GM18870 (cell line): Measurements from ENCODE around the gene MTRF1L.
"Not testable (repeated sequence)": the region's sequence is repeated elsewhere in the genome, so short reads cannot be mapped to it uniquely, and the experiment has no call there.

Experiments
- ATAC-seq: cut with Tn5 transposase; IDR thresholded peaks from one replicate; pipeline ENCODE4 v1.9.1; 2021; ENCODE audit warnings: moderate library complexity; ENCODE audit not compliant: unreplicated experiment

MTRF1L gene

DNA sequence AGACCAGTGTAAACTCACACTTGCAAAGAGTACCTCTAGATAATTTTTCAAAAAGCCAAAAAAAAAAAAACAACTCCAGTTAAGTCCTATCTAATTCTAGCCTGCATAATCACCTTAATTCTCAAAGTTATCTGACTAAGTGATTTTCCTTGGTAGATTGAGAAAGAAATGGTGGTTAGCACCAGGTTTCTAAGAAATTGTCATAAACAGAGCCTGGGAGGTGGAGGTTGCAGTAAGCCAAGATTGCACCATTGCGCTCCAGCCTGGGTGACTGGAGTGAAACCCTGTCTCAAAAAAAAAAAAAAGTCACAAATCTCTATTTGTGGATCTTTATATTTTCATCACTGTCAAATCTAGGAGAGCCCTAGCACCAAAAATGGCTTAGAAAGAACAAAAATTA is 28.6 kb downstream of the MTRF1L start:
- ATAC-seq = no peak

DNA sequence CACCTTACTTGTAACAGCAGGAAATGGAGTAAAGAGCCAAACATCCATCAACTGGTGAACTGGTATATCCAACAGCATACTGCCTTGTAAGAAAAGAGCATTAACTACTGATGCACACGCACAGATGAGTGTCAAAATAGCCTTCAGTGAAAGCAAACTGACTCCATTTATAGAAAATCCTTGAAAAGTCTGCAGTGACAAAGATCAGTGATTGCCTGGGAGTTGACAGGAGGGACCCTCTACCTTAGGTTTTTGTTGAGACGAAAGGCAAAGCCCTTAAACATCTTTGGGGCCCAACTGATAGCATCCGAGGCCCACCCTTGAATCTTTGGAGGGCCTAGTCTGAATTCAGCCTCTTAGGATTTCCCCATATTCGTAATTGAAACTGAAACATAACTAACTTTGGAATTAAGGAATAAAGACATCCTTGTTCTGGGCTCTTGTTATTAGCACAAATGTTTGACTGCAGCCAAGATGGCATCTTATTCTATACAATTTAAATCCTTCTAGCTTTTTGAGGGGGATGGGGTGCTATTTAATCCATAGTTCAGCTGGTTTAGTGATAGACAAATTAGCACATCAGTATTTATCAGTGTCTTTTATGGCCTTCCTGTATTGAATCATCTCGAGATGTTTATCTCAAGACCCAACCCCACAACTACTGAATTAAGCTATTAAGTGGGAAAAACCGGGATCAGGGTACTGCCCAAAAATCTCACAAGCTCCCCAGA is 32.7 kb downstream of the MTRF1L start:
- no peak for ATAC-seq

DNA sequence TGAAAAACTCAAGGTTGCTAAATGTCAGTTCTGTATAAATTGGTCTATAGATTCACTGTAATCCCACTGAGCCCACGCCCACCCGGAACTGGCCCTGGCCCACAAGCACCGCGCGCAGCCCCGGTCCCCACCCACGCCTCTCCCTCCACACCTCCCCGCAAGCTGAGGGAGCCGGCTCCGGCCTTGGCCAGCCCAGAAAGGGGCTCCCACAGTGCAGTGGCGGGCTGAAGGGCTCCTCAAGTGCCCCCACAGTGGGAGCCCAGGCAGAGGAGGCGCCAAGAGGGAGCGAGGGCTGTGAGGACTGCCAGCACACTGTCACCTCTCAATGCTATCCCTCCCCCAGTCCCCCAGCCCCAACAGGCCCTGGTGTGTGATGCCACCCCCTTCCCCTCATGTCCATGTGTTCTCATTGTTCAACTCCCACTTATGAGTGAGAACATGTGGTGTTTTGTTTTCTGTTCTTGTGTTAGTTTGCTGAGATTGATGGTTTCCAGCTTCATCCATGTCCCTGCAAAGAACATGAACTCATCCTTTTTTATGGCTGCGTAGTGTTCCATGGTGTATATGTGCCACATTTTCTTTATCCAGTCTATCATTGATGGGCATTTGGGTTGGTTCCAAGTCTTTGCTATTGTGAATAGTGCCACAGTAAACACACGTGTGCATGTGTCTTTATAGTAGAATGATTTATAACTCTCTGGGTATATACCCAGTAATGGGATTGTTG is 36.2 kb downstream of the MTRF1L start:
- not testable (repeated sequence) for ATAC-seq

DNA sequence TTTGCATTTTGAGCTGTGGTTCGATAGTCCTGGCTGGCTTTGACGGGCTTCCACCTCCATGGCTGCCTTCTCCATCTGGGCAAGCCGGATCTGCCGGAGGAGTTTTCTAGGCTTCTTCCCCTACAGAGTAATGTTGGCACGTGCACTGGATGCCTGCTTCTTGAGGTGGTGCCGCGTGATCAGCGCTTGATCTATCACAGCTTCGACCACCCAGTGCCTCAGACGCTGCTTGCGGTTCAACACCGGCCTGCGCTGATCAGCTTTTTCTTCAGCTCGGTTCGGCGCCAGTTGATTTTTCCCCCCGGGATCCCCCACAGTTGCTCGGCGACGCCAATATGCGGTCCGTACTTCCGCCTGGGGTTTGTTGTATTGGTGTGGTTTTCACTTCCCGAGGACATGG is 43.2 kb downstream of the MTRF1L start:
- no peak for ATAC-seq

DNA sequence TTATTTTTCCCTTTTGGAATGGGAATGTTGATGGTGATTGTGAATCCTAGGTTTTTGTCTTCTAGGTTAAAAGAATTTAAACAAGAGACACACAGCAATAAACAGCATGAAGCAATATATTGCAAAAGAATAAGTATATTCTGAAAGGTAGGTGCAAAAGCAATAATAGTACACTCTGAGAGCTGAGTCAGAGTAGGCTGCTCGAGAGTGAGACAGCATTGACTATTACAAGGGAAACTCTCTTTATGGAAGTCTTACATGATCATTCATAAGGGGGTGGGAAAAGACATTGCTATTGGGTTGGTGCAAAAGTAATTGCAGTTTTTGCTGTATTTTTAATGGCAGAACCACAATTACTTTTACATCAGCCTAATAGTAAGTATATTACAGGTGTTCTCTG is 44.7 kb downstream of the MTRF1L start:
- no peak for ATAC-seq

DNA sequence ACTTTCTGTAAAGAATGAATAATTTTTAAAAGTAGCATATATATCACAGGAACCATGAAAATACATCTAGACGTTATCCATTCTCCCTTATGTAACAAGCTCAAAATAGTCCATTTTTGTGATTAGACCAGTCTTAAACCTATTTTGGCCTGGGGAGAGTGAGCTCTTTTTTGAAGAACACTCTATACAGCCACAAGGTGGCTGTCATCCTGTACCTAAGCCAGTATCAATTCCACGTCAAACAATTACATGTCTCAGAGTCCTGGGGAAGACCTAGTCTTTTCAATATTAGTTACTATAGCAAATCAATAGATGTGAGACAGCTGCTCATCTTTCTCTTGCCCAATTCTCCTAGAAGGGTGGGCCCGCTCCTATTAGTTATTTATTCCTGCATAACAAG is 48.1 kb downstream of the MTRF1L start:
- ATAC-seq = peak; percentile 45

DNA sequence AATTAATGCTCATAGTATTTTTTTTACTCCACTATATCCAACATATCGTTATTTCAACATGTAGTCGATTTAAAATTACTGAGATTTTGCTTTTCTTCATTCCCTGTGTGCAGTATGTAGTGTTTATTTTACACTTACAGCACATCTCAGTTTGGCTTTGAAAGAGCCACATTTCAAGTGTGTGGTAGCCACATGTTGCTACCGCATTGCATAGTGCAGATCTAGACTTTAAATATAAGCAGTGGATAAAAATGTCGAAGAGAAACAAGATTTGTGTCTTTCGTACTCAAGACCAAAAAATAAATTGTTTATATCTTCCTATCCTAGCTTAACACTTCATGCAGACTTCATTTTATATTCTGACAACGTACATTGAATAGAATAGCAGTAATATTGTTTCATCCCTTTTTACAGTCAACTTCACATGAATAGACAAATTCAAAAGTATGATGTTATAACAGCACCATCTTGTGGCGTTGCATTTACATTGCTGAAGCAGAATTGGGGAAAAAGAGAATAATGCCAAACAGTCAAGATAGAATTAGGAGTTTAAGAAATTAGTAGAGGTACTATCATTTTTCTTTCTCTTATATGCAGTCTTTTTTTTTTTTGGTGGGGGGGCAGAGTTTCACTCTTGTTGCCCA is 49.5 kb downstream of the MTRF1L start:
- no peak for ATAC-seq

DNA sequence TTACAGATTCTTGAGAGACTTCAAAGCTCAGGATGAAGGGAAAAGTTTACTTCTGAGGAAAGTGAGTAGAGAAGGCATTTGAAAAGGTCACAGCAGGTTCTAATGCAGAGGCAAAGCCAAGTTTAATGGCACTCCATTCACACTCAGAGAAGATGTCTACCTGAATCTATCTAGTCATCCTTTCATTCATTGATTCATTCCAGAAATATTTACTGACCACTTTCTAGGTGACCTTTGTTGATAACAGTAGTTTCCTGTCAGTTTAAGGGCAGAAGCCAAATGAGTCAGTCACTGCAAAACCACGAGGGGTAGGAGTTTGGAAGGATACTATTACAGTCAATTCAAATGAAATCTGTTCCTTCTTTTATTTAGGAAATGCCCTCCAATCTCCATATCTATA is 50.5 kb downstream of the MTRF1L start:
- no peak for ATAC-seq

DNA sequence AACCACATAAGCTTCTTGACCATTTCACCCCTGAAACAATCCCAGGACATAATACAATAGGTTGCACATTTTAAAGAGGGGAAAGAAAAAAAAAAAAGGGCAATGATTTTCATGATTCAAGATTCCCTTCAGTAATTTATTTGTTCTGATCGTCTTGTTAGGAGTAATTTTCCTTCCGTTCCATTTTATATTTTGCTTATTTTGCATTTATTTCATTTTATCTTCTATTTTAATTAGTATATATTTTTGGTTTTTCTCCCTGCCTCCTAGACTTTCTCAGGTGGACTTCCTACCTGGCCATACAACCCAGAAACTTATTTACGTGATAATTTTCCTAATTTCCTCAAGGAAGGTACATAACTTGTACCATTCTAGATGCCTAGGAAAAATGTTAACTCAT is 52.3 kb downstream of the MTRF1L start:
- ATAC-seq = no peak

DNA sequence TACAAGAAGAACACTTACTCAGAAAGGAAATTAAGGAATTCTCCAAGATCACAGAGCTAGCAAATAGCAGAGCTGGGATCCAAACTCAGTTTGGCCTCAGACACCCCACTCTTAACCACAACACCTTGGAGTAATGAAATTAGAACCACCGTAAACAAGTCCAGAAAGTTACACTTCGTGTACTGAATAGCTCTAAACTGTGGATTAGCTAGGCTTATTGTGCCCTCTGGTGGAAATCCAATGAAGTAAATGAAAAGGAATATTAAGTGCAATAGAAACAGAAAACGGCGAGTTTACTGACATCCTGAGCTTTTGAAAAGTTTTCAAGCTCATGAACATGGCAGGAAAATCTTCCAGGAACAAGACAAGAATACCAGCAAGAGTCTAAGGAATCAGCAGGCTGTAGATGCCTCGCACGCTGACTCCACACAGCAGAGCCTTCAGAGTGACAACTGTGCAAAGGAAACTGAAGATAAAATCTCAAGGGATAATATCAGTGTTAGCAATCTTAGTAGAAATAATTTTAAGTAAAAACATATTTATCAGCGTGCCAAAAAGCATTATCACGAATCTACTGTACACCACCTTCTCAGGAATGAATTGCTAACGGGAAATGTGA is 54.2 kb downstream of the MTRF1L start:
- ATAC-seq = peak; percentile 80

DNA sequence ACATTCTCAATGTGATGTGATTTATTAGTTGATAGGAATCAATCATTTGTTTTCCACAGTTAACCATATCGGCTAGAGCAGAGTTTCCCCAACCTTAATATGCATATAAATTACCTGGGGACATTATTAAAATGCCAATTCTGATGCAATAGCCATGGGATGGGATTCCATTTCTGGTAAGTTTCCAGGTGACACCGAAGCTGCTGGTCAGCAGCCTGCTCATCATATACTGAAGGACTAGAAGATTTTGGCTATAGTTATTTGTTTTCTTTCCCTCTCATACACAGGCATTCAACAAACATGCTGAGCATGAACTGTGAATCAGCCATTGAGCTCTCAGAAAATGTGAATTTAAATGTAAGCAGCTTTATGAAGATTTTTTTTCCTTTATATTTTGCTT is 55.5 kb downstream of the MTRF1L start:
- no peak for ATAC-seq

DNA sequence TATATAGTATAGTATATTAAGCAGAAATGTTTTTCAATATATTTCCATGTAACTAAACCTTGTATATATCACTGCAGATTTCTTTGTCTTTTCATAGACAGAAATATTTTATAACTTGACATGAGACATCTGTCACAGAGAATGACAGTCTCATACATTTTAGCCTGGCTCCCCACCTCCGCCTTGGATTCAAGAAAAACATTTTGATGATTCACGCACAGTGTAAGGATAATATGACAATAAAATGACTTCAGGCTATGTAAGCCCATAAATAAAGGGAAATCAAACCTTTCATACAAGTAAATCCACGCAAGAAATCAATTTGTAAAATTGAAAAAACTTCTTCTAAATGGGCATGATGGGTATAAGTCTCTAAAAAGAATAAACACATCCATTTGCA is 56.0 kb downstream of the MTRF1L start:
- no peak for ATAC-seq

DNA sequence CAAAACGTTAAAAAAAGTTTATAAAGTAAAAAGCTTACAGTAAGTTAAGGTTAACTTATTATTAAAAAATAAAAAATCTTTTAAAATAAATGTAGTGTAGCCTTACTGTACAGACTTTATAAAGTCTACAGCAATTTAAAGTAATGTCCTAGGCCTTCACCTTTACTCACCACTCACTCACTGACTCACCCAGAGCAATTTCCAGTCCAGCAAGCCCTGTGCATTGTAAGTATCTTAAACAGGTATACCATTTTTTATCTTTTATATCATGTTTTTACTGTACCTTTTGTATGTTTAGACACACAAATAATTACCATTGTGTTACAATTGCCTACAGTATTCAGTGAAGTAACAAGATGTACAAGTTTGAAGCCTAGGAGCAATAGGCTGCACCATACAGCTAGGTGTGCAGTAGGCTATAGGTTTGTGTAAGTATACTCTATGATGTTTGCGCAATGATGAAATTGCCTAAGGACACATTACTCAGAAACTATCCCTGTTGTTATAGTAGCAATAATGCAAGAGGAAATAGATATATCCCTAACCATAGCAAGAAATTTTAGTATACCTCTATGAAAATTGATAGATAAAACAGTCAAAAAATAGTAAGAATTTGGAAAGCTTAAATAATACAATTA is 59.1 kb downstream of the MTRF1L start:
- no peak for ATAC-seq

DNA sequence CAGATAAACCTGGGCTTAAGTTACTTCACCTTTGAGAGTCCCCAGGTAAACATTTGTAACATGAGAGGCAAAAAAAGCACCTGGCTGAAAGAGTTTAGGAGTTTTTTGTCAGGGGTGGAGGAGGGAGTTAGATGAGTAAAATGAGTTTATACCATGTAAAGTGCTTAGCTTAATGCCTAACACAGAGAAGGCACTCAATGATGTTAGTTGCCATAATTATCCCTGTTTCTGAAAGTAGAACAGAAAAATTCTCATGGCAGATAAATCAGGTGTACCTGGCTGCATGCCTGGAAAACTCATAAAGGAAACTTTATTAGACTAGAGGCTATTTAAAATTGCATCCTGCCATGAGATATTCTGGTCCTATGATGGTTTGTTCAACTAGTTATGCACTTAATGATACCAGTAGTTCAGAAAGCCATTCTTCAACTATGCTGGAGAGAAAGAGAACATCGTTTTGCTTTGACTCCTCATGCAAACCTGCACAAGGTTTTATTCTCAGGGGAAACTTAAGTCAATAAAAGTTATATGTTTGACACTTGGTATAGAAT is 60.1 kb downstream of the MTRF1L start:
- ATAC-seq = no peak

DNA sequence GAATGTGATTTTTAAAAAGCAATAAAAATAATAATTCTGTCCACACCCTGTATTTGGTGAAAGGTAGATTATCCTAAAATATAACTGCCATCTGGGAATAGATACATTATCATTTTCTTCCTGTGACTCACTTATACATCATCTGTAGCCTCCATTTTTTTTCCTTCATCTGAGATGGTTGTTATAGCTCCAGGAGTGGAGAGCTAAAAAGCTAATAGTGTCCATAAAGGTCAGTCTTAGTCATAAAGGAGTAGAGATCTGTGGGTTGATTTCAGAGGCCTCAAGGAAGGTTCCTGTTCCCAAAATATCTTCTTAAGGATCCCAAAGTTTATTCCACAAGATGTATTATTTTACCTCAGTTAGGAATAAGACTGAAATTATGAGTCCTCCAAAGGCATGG is 60.8 kb downstream of the MTRF1L start:
- no peak for ATAC-seq
